K562 (cell line): ENCODE measurements around the gene NDUFS8. TPM values are rescaled to one million over a fixed set of nuclear protein-coding genes. Genes with fewer than 3 reads are reported as not detected.

Experiments
- ARID4B ChIP-seq: sonication (generic); formaldehyde crosslinking; IDR thresholded peaks from 2 replicates; pipeline ENCODE4 v1.8.0; 2022; ENCODE audit warnings: mild to moderate bottlenecking, missing genetic modification reagents
- BRF1 ChIP-seq: IDR thresholded peaks from 3 replicates; pipeline ENCODE4 v1.6.1; 2011; ENCODE audit warnings: borderline replicate concordance, mild to moderate bottlenecking; ENCODE audit not compliant: insufficient read length; ENCODE audit errors: extremely low read depth
- CBX2 ChIP-seq: fragments of 200-600 bp; sonication (generic); IDR thresholded peaks from one replicate; pipeline ENCODE4 v1.6.1; 2012; ENCODE audit warnings: mild to moderate bottlenecking, low read length, inconsistent platforms; ENCODE audit not compliant: insufficient read depth, poor library complexity, severe bottlenecking
- CHD2 ChIP-seq: IDR thresholded peaks from 2 replicates; pipeline ENCODE4 v1.6.1; 2011; ENCODE audit warnings: low read depth, low read length
- E2F1 ChIP-seq: sonication (generic); formaldehyde crosslinking; IDR thresholded peaks from 2 replicates; pipeline ENCODE4 v1.8.1; 2023; ENCODE audit warnings: mild to moderate bottlenecking, missing genetic modification reagents, moderate library complexity
- FOXJ2 ChIP-seq: fragments of 200-800 bp; sonication (Bioruptor generic); IDR thresholded peaks from 2 replicates; pipeline ENCODE4 v1.6.1; 2016; ENCODE audit warnings: missing genetic modification characterization, missing compliant biosample characterization
- HMGN3 ChIP-seq: IDR thresholded peaks from 2 replicates; pipeline ENCODE4 v1.6.1; 2011; ENCODE audit warnings: borderline replicate concordance, low read depth, mild to moderate bottlenecking, mixed read lengths, low read length; ENCODE audit not compliant: insufficient read length; ENCODE audit errors: extremely low read depth
- MIER1 ChIP-seq: fragments of 450-650 bp; IDR thresholded peaks from 2 replicates; pipeline ENCODE4 v1.6.1; 2016; ENCODE audit warnings: antibody characterized with exemption, mild to moderate bottlenecking, low read depth
- POU5F1 ChIP-seq: fragments of 150-350 bp; IDR thresholded peaks from 2 replicates; pipeline ENCODE4 v1.6.1; 2014; ENCODE audit warnings: borderline replicate concordance, low read length, low read depth, mild to moderate bottlenecking; ENCODE audit not compliant: partially characterized antibody
- PTRF ChIP-seq: fragments of 450-650 bp; IDR thresholded peaks from 2 replicates; pipeline ENCODE4 v1.6.1; 2016; ENCODE audit warnings: mild to moderate bottlenecking, missing genetic modification characterization, missing compliant biosample characterization
- RERE ChIP-seq: sonication (generic); formaldehyde crosslinking; IDR thresholded peaks from 2 replicates; pipeline ENCODE4 v1.8.0; 2023; ENCODE audit warnings: missing genetic modification reagents, mild to moderate bottlenecking, borderline replicate concordance
- ZNF184 ChIP-seq: sonication (generic); formaldehyde crosslinking; IDR thresholded peaks from 2 replicates; pipeline ENCODE4 v1.5.0; 2020; ENCODE audit warnings: missing genetic modification reagents
- ZNF311 ChIP-seq: fragments of 250-450 bp; sonication (Bioruptor Pico); IDR thresholded peaks from 2 replicates; pipeline ENCODE4 v1.4.0; 2020; ENCODE audit warnings: mild to moderate bottlenecking, moderate library complexity
- ZNF384 ChIP-seq: IDR thresholded peaks from 2 replicates; pipeline ENCODE4 v1.6.1; 2012; ENCODE audit warnings: low read depth, low read length, improper control_type of control experiment
- polyA plus RNA-seq, 8 experiments: library from polyadenylated mRNA; depleted of rRNA in 4 of 8; stranded (reverse) in 5 of 8; unstranded in 3 of 8; fragments of >200 nt; fragmentation: Nextera tagmentation in 2 of 8; fragmentation: Illumina TruSeq in 1 of 8; extraction: Ambion mirVana in 2 of 8; extraction: Trizol in 1 of 8; gene quantifications; 2 replicates each; pipeline versions ENCODE4 v1.2.1 to v1.2.3, GENCODE V29; 2011 to 2014; ENCODE audit warnings: inconsistent platforms in 1 of 8, missing spikeins in 1 of 8
- total RNA-seq, 7 experiments: library from RNA; depleted of rRNA in 6 of 7; stranded (reverse); fragments of >200 nt in 6 of 7; fragmentation: Illumina TruSeq in 2 of 7; extraction: Trizol in 2 of 7; gene quantifications; 2 replicates each; pipeline versions ENCODE4 v1.2.1 to v1.2.3, GENCODE V29; 2011 to 2021; ENCODE audit warnings: low replicate concordance in 1 of 7

The NDUFS8 gene
- total and polyA plus RNA-seq, 9 of the 15 experiments (the other 6 are each of a cell fraction or from before 2014, with no cell fraction given), result 36.5 to 351 (median 101) TPM

GRCh38 chr11:68038718-68039525 lies 8.4 kb downstream of the NDUFS8 start, which contains the start of gene TCIRG1 (continued):
- TF ChIP-seq RERE (CRISPR knock-in tag), result no peak
- peak; percentile 73 for TF ChIP-seq E2F1
- TF ChIP-seq MIER1, result 0 out of 2 replicates have a peak, but pooled peaks have one; percentile 43
- no peak for TF ChIP-seq ZNF384
- TF ChIP-seq ZNF184, result no peak
- TF ChIP-seq CHD2, result no peak
- TF ChIP-seq POU5F1, result no peak
- no peak for TF ChIP-seq BRF1
- no peak for TF ChIP-seq PTRF (tag)
- no peak for TF ChIP-seq FOXJ2 (tag)
- peak; percentile 68 for TF ChIP-seq HMGN3
- no peak for TF ChIP-seq CBX2
- no peak for TF ChIP-seq ZNF311 (CRISPR knock-in tag)
- TF ChIP-seq ARID4B (CRISPR knock-in tag), result peak; percentile 71; the same call in 1 of the 2 replicates
